SKM-1 (cell line): ENCODE data around the gene GSTT2.

Source experiments
- DNase-seq: peaks from one replicate; lab custom pipeline; 2025; ENCODE audit not compliant: unreplicated experiment; lab: John Stamatoyannopoulos, UW

The GSTT2 gene

DNA sequence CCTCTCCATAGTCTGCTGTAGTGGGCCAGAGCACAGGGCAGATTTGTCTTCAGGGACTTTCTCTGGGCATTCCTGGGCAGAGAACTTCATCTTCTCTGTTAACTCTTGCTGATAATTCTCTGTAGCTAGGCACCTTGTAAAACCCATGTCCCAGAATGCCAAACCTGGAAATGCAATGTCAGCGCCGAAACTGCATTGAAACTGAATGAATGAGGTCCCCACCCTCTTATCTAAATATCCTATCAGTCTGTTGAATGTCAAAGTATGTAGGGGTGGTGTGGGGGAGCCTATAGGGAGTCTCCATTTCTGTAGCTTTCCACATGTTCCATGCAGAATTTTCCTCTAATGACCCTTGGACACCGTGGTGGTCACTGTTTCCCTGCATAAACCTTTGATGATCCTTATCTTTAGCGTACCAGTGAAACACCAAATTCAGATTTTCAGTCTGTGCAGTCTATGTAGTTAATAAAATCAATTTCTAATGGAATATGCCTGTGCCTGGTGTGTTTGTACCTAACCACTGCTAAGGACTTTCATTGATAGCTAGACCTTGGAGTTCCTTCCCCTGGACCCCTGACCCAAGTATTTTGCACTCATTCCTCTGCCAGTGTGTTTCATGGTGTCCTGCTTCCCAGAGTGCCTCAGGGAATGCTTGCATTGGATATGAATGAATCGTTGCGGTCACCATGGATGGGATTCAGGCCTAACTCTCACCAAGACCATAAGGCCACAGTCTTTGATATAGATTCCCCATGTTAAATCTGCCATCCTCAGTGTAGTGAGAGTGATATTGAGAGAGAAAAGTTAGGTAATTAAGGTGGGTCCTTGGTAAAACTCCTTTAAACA is 28.7 kb downstream of the GSTT2 start:
- DNase-seq = no peak

GRCh38 chr22:24009227-24010017 is 29.5 kb downstream of the GSTT2 start:
- no peak for DNase-seq

GRCh38 chr22:24010018-24010391 is 30.1 kb downstream of the GSTT2 start:
- no peak for DNase-seq

- no peak for DNase-seq
Observed at GRCh38 chr22:24011735-24012068, 31.8 kb downstream of the GSTT2 start.

DNA sequence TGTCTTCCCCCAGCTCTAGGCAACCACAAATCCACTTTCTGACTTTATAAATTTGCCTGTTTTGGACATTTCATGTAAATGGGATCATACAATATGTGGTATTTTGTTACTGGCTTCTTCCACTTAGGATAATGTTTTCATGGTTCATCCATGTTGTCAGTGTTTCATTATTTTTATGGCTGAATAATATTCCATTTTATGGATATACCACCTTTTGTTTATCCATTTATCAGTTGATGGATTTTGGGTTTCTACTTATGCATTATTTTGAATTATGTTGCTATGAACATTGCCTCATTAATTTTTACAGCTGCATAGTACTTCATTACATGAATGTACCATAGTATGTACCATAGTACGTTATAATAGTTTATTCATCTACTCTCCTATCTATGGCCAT is 36.2 kb downstream of the GSTT2 start:
- DNase-seq = no peak

GRCh38 chr22:24021304-24021703 is 41.4 kb downstream of the GSTT2 start:
- no peak for DNase-seq

- no peak for DNase-seq
Observed at GRCh38 chr22:24023204-24023789, 43.4 kb downstream of the GSTT2 start.

- no peak for DNase-seq
Observed at GRCh38 chr22:24024354-24024753, 44.4 kb downstream of the GSTT2 start.

DNA sequence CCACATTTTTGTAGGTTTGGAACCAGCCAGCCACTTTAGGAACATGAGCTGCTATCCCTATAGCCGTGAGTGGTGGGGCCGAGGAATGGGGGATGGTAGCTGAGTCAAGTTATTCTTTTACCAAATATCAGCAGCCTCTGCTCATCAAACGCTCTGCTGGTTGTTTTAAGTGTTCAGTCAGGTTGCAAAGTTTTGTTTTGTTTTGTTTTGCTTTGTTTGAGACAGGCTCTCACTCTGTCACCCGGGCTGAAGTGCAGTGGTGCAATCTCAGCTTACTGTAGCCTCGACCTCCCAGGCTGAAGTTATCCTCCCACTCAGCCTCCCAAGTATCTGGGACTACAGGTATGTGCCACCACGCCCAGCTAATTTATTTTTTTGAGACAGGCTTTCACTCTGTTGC is 45.5 kb downstream of the GSTT2 start:
- DNase-seq = no peak

DNA sequence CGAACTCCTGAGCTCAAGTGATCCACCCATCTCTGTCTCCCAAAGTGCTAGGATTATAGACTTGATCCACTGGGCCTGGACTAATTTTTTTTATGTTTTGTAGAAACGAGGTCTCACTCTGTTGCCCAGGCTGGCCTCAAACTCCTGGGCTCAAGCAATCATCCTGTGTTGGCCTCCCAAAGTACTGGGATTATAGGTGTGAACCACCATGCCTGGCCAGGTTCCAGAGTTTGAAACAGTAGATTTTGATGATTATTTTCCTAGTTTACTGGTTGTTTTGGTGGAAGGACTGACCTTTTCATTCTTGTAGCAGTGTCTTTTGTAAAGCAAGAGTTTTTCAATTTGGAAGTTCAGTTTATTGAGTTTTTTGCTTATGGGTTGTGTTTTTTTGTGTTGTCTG is 46.1 kb downstream of the GSTT2 start:
- no peak for DNase-seq

DNA sequence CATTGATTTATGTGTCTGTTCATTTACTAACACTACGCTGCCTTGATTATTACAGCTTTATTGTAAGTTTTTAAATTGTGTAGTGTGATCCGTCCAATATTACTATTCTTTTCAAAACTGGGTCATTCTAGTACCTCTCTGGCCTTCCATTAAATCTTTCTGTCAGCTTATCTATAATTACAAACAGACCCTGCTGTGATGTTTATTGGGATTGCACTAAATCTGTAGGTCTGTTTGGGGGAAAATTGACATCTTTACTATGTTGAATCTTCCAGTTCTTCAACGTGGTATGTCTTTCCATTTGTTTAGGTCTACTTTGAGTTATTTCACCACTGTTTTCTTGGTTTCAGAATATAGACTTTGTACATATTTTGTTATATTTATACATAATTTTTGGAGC is 46.8 kb downstream of the GSTT2 start:
- DNase-seq = no peak

DNA sequence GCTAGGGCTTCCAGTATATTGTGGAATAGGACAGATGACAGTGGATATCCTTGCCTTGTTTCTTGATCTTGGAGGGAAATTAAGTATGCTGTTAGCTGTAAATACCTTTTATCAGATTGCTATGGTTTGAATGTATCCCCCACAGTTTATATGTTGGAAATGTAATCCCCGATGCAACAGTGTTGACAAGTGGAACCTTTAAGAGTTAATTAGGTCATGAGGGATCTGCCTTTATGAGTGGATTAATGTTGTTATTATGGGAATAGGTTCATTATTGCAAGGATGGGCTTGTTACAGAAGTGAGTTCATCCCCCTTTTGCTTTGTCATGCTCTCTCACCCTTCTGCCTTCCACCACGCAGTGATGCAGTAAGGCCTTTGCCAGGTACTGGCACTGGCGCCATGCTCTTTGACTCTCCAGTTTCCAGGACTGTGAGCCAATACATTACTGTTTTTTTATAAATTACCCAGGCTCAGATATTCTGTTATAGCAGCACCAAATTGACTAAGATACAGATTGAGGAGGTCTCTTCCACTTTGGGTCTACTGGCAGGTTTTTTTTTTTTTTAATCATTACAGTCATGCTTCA is 47.5 kb downstream of the GSTT2 start:
- DNase-seq = no peak

DNA sequence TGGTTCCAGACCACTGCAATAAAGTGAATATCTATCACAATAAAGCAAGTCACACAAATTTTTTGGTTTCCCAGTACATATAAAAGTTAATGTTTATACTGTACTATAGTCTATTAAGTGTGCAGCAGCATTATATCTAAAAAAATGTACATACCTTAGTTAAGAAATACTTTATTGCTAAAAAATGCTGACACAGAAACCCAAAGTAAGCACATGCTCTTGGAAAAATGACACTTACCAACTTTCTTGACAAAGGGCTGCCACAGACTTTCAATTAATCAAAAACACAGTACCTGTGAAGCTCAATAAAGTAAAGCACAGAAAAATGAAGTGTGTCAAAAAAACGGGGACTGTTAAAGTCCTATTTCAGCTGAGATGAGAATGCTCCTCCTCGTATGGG is 48.1 kb downstream of the GSTT2 start:
- no peak for DNase-seq

DNA sequence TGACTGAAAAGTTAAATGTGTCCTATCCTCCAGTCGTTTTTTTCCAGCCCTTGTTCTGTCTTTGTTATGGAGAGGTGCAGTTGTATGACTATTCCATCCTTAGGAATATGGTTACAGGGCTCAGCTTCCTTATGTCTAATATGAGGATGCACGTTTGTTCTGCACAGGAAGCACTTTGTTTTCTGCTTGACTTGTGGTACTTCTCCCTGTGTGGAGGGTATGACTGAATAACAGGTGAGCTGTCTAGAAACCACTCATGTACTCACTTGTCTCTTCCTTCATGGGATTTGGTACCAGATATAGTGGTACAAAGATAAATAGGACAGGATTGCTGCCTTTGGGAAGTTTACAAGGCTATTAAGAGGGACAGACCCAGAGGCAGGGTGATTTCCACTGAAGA is 48.6 kb downstream of the GSTT2 start:
- no peak for DNase-seq

DNA sequence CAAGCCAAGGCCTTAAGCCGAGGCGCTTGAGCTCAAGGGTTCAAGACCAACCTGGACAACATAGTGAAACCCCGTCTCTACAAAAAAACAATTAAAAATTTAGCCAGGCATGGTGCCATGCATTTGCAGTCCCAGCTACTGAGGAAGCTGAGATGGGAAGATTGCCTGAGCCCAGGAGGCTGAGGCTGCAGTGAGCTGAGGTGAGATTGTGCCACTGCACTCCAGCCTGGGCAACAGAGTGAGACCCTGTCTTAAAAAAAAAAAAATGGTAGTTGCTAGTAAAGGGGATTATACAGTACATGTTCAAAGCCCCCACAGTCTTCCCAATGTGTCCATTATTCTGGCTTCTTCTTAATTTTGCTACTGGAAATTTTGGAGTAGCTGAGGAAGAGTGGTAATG is 49.4 kb downstream of the GSTT2 start:
- no peak for DNase-seq

- no peak for DNase-seq
Observed at GRCh38 chr22:24030186-24030702, 50.3 kb downstream of the GSTT2 start.
